HG02973 (cell line): ENCODE data around the gene BLOC1S1.

ENCODE experiments used
- ATAC-seq: cut with Tn5 transposase; IDR thresholded peaks from one replicate; pipeline ENCODE4 v1.9.1; 2021; ENCODE audit warnings: moderate library complexity; ENCODE audit not compliant: unreplicated experiment

The BLOC1S1 gene

DNA sequence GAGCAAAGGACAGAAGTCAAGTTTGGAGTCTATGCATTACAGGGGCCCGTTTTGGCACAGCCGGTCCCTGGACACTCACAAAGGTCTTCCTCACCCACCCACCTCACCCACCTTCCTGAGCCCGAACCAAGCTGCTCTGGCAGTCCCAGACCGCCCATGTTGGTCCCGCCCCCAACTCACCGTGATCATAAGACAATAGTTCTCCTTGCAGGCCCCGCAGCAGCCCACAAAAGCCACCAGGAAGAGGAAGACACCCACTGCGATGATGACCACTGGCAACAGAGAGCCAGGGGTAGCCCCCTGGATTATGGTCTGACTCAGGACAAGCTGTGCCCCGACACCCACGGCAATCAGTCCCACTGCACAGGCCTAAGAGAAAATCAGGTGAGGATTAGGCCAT lies 11.1 kb downstream of the BLOC1S1 start:
- no peak for ATAC-seq

- no peak for ATAC-seq
Measured at GRCh38 chr12:55727643-55728185, 11.9 kb downstream of the BLOC1S1 start.

DNA sequence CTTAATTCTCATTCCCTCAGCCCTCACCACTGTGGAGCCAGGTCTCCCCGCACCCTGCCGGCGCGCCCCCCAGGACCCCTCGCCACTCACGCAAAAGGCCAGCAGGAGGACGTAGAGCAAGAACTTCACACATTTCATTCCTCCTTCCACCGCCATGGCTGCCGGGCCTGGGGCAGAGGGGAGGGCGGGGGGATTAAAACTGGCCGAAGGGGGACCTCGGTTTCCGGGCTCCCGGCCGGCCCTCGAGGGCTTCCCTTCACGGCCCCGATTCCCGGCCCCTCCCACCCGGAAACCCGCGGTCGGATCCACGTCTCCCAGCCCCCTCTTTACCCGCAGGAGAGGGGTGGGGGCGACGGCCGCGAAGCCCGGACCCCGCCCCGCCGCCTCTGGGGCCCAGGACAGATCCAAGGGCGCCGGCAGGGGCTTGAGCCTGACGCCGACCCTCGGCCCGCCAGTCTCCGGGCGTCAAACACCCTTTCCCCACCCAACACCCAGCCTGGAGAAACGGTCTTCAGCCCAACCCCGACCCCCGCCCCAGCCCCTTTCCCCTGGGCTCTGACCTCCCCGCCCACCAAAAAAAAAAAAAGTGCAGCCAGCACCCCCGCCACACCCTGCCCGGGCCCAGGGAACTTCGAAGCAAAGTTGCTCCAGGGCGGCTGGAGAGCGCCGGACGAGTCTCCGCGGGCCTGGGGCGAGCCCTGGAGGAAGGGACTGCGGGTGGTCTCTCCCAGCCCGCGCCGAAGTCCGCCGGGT lies 12.5 kb downstream of the BLOC1S1 start:
- ATAC-seq = peak; percentile 17

GRCh38 chr12:55728939-55729818 lies 13.3 kb downstream of the BLOC1S1 start, which contains the start of gene CD63:
Gene CD63 (minus strand): TSS chr12:55729009. CDS start chr12:55728341, 668 bp downstream.
- peak; percentile 57 for ATAC-seq

- peak; percentile 42 for ATAC-seq
Measured at GRCh38 chr12:55729819-55730818, 14.3 kb downstream of the BLOC1S1 start.

GRCh38 chr12:55732288-55732687 lies 16.4 kb downstream of the BLOC1S1 start:
- ATAC-seq = no peak

DNA sequence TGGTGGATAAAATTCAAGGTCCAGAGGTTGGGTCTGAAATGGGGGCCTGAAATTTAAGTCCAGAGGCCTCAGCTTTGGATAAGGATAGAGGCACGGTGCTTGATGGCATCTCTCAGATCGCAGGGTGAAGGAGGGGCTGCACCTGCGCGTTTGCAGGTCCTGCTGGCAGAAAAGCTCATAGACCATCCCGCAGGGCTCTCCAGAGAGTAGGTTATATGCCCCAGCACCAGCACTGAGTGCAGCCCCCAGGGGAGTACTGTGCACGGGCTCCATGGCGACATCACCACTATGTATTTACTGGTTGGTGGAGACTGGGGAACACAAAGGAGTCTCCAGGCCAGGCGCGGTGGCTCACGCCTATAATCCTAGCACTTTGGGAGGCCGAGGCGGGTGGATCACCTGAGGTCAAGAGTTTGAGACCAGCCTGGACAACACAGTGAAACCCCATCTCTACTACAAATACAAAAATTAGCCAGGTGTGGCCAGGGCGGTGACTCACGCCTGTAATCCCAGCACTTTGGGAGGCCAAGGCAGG lies 17.2 kb downstream of the BLOC1S1 start:
- no peak for ATAC-seq

GRCh38 chr12:55733858-55734257 lies 18.0 kb downstream of the BLOC1S1 start:
- ATAC-seq = no peak

DNA sequence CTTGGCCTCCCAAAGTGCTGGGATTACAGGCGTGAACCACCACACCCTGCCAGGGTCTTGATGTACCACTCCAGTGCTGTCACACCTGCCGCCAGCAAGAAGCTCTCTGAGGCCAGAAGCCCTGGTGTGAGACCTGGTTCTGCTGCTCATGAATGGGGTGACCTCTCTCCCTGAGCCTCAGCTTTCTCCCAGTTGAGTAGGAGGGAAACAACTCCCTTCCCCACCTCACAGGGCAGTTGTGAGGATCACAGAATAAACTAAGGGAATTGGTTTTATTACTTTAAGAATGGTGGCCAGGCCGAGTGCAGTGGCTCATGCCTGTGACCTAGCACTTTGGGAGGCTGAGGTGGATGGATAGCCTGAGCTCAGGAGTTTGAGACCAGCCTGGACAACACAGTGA lies 18.7 kb downstream of the BLOC1S1 start:
- ATAC-seq = no peak

DNA sequence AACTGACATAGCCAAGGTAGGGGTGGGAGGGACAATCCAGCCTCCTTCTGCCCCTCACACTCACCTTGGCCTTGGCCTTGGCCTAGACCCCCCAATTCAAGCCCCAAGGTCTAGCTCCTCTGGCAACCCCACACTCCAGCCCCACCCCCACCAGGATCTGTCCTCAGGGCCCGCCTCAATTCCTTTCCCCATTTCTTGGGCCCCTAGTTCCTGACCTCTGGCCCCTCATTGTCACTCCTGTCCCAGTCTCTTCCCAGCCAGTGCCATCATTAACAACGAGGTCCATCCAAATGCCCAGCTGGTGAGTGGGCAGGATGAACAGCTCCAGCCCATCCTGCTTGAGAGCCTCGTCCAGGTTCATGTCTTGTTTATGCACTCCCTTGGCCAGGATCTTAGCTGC lies 20.2 kb downstream of the BLOC1S1 start:
- ATAC-seq = no peak

DNA sequence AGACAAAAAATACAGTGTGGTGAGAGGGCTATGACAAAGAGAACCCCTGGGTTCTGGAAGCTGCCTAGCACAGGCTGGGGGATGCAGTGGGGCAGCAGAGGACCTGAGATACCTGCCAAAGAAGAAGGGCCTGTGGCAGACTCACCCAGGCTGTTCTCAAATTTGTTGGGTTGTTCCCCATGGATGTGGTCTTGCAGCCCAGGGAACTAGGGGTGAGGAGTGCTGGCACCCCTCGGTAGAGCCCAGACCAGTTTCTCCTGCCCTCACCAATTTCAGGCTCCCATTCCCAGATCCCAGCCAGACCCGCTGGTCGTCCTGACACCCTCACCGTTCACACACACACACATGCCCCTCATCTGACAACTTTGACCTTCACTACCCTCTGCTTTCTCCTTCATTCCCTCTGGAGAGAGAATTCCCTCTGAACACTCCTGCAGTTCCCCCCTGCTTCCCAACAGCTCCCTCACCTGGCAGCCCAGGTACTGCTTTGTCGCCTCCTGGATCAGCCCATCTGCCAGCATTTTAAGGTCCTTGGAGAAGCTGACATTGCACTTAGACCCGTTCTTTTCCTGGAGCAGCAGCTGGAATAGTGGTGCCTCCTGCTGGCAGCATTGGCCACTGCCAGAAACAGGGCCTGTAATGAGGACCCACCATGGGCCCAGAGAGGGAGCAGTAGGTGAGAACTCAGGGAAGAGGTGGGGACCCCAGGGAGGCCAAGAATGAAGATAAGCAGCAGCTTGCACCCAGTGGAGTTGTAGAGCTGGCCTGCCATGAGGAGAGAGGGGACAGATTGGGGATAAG lies 21.1 kb downstream of the BLOC1S1 start:
- ATAC-seq = no peak

DNA sequence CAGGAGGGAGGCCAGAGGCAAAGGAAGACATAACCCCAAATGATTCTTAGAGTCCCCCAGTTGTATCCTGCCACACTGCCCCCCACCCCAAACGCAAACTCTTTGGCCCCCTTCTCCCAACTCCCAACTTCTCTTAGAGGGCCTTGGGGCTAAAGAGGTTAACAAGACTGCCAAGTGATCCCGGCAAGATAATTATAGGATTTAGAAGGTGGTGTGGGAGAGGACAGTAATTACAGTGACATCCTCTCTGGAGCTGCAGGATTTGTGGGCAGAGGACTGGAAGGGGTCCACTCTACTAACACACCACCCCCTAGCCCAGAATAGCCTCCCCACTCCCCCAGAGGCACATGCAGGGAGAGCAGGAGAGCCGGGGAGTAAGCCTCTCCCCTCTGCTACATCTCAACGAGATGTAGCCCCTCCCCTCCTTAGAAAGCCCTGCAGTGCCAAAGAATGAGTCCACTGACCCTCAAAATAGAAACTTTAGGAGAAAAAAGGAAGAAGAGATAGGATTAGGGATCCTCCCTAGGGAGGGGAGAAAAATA lies 21.8 kb downstream of the BLOC1S1 start:
- no peak for ATAC-seq

GRCh38 chr12:55738123-55739024 lies 22.5 kb downstream of the BLOC1S1 start:
- ATAC-seq = peak; percentile 68

DNA sequence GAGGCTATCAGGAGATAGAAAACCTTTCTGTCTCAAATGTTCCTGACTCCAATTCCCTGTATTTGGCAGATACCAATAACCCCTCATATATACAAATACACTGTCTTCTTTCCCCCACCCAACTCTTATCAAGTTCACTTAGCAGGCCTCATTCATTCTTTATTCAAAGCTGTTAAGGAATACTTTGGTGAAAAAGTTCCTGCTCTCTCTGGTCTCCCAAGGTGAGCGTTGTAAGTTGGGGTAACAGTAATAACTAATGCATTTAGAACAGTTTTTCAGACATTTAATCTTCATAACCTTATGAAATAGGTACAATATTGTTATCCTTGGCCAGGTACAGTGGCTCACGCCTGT lies 23.2 kb downstream of the BLOC1S1 start:
- no peak for ATAC-seq

- ATAC-seq = no peak
Measured at GRCh38 chr12:55741931-55742680, 26.3 kb downstream of the BLOC1S1 start.

DNA sequence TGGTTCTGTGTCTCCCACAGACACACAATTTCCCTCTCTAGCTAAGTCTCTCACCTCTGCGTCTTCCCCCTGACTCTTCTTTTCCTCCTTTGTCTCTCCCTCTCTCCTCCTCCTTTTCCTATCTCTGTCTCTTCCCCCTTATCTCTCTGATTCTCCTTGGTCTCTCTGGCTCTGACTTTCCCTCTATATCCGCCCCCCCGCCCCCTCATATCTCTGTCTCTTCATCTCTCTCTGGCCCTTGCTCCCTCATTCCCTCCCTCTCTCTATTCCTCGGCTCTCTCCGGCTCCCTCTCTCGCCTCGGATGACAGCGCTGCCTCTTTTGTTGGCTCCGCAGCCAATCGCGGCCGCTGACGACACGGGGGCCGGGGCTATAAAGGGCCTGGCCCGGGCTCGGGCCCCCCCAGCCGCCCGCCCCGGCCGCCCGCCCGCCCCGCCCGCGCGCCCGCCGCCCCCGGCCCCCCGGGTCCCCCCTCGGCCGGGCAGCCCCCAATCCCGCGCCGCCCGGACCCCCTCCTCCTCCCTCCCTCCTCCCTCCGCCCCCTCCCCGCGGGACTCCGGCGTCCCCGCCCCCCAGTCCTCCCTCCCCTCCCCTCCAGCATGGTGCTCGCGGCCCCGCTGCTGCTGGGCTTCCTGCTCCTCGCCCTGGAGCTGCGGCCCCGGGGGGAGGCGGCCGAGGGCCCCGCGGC lies 27.0 kb downstream of the BLOC1S1 start, which contains the start of gene GDF11:
Gene GDF11, plus strand, starts transcription at position 404 of the 687 bp plus-strand sequence. Its CDS starts 195 bp downstream, at position 599.
- ATAC-seq = peak; percentile 27
